Motor neuron (in vitro differentiated cells): ENCODE results near the gene CFAP69. TPM values are rescaled to one million over a fixed set of nuclear protein-coding genes. Genes with fewer than 3 reads are reported as not detected.
"Not testable (repeated sequence)": the region's sequence is repeated elsewhere in the genome, so short reads cannot be mapped to it uniquely, and the experiment has no call there.

ENCODE experiments used
- ATAC-seq, 8 experiments: fragments of 200-7000 bp; cut with Tn5 transposase; replicated peaks in 6 of 8; 2 replicates each; pipeline ENCODE4 v1.8.0; 2021; ENCODE audit warnings: mild to moderate bottlenecking in 8 of 8, moderate library complexity in 8 of 8
- H3K27ac ChIP-seq, 2 donors: fragments of 250-450 bp; sonication (Bioruptor Pico); 2 replicates each; pipeline ENCODE4 v1.9.0; 2021; ENCODE audit warnings: antibody characterized with exemption in 2 of 2, mild to moderate bottlenecking in 2 of 2, moderate library complexity in 1 of 2
- H3K4me1 ChIP-seq, 2 donors: fragments of 250-450 bp; sonication (Bioruptor Pico); replicated peaks in 1 of 2; 2 replicates each; pipeline ENCODE4 v1.6.1; 2021; ENCODE audit warnings: antibody characterized with exemption in 2 of 2, mild to moderate bottlenecking in 2 of 2, moderate library complexity in 1 of 2
- H3K4me3 ChIP-seq, 5 donors: fragments of 250-450 bp; sonication (Bioruptor Pico); 2 replicates each; pipeline ENCODE4 v1.9.0; 2021; ENCODE audit warnings: antibody characterized with exemption in 5 of 5, mild to moderate bottlenecking in 5 of 5, moderate library complexity in 4 of 5
- WGBS, 10 experiments: fragments of 450-650 bp; shearing (Covaris generic); methylation state at CpG; one replicate each; pipeline ENCODE4 v1.0.0; 2022; 5-methylcytosine and 5-hydroxymethylcytosine counted together
- in situ Hi-C, 9 experiments: fragments of 400-800 bp; cut with MboI; loops; one replicate each; pipeline ENCODE4 v1.15.0; 2021; ENCODE audit warnings: low sequenced_read_pairs in 9 of 9, low pct_unique_long_range_greater_than_20kb in 2 of 9; ENCODE audit not compliant: unreplicated experiment in 9 of 9
- total RNA-seq, 8 experiments: library from RNA; unstranded; fragments of 300-600 nt; gene quantifications; 2 replicates each; pipeline versions ENCODE4 v1.2.3 to v1.2.4, GENCODE V29; 2022

Gene CFAP69
- total RNA-seq, 8 experiments from 2014 or later, result 2.5 to 28.0 (median 6.9) TPM

- Histone ChIP-seq H3K4me3 (no peak overlapping the region), H3K27ac (no peak overlapping the region), H3K4me1 (no peaks in the 10 kb centered on the region)
- ATAC-seq, result peak in 7 of 8 experiments; percentile 61 to 99 (median 64)
- WGBS, 10 experiments, result 25 to 64% (median 55%) methylated on average over 2 to 5 of the region's 5 CpGs
- in situ Hi-C loops, result no loop called here
Observed at GRCh38 chr7:90298145-90299038, 53.4 kb downstream of the CFAP69 start.

- no peak overlapping the region for H3K27ac ChIP-seq
- 75 to 100% (median 95%) methylated on average over 1 of the region's 1 CpG; no CpG with 5 or more reads in 2 of the 10 experiments for WGBS, 10 experiments
- in situ Hi-C loops, result no loop called here
Observed at GRCh38 chr7:90303241-90303640, 58.3 kb downstream of the CFAP69 start.

DNA sequence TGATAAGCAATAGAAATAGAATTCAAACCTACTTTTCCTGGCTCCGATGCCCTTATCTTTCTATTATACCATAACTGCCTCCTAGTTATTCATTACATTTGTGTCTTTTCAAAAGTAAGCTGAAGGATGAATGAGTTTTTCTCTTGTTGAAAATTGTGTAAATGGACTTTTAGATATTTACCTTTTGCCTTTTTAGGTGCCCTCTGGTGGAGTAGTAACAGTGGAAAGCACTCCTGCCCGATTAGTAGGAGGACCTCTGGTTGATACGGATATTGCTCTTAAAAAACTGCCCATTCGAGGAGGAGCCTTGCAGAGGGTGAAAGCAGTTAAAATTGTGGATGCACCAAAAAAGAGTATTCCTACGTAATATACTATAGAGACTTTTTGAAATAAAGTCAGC is 64.9 kb downstream of the CFAP69 start:
- ATAC-seq, result no peak
- WGBS, 10 experiments, result 55 to 100% (median 75%) methylated on average over 1 to 5 of the region's 5 CpGs
- Histone ChIP-seq H3K4me1 (no peaks in the 10 kb centered on the region), H3K4me3 (no peak overlapping the region), H3K27ac (no peak overlapping the region)
- in situ Hi-C loops, result no loop called here

More at GRCh38 chr7:90303241-90303640, 58.3 kb downstream of the CFAP69 start:
- H3K4me3 ChIP-seq, result no peak overlapping the region
- ATAC-seq, result no peak
- no peaks in the 10 kb centered on the region for H3K4me1 ChIP-seq

- Histone ChIP-seq H3K4me3 (no peak overlapping the region), H3K4me1 (no peaks in the 10 kb centered on the region), H3K27ac (no peak overlapping the region)
- no peak for ATAC-seq
- in situ Hi-C loops, result no loop called here
Observed at GRCh38 chr7:90311175-90311574, 66.2 kb downstream of the CFAP69 start.

DNA sequence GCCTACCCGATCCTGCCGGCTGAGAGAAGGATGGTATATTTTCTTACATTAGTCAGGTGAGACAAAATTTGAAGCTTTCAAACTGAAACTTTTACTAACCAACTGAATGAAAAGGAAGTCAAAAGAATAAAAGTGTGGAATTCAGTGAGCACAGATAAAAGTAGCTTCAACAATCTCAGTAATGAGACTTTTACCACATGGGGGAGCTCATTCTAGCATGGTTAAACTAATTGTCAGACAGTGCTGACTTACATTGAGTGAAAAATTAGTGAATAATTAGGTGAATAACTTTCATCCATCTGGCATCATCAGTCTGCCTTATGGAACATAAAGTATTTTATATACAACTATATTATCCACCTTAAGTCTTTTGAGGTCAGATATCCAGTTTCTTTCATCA is 67.8 kb downstream of the CFAP69 start:
- in situ Hi-C loops, result no loop called here
- WGBS, 10 experiments, result 74 to 100% methylated on average over 2 of the region's 2 CpGs; no CpG with 5 or more reads in 8 of the 10 experiments
- ATAC-seq, result peak in 1 of 8 experiments; percentile 36

GRCh38 chr7:90313907-90314306 is 68.9 kb downstream of the CFAP69 start:
- H3K4me1 ChIP-seq, result no peaks in the 10 kb centered on the region
- in situ Hi-C loops, result no loop called here

More for the DNA sequence above, 67.8 kb downstream of the CFAP69 start:
- Histone ChIP-seq H3K4me3 (no peak overlapping the region), H3K27ac (no peak overlapping the region), H3K4me1 (no peaks in the 10 kb centered on the region)

DNA sequence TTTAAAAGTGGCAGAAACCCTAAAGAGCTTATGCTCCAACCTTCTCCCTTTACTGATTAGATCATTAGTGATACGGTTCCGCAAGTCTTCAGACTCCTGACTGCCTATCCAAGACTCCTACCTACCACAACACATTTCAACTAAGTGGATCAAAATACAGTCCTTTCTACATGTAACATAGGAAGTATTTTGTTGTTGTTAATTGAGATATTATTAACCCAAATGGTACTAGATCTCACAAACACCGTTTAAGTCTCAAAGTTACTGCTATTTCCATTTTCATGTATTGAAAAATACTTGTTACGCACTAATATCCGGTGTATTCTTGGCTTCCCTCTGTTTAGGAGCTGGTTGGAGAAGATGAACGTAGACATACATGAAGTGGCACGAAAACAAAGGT is 75.0 kb downstream of the CFAP69 start:
- in situ Hi-C loops, result no loop called here
- 72 to 100% (median 91%) methylated on average over 2 to 7 of the region's 7 CpGs for WGBS, 10 experiments
- no peak for ATAC-seq

More at GRCh38 chr7:90313907-90314306, 68.9 kb downstream of the CFAP69 start:
- H3K4me3 ChIP-seq, result no peak overlapping the region
- ATAC-seq, result no peak
- H3K27ac ChIP-seq, result no peak overlapping the region
- 44 to 100% (median 65%) methylated on average over 1 to 4 of the region's 4 CpGs; no CpG with 5 or more reads in 2 of the 10 experiments for WGBS, 10 experiments

DNA sequence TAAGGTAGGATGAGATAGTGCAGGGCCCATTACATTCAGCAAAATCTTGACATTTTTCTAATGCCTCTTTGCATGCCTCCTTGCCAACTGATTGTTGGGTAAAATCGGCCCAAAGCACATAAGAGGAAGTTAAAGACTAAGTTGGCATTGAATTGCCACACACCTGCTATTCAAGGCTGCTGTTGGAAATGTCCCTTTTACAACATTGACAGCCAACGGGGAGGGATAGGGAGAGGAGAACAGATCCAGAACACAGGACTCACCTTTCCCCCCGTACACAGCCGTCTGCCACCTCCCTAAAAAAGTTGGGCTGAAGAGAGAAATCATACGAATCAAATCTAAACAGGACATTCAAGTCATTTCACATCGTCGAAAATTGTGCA is 75.4 kb downstream of the CFAP69 start:
- WGBS, 10 experiments, result 11 to 58% (median 33%) methylated on average over 1 to 7 of the region's 7 CpGs; no CpG with 5 or more reads in 1 of the 10 experiments
- ATAC-seq, result no peak
- no peak overlapping the region for H3K27ac ChIP-seq
- no peaks in the 10 kb centered on the region for H3K4me1 ChIP-seq
- H3K4me3 ChIP-seq, result peak overlapping the region in 1 of 5 donors; percentile 27
- in situ Hi-C loops, result no loop called here

More for the DNA sequence above, 75.0 kb downstream of the CFAP69 start:
- H3K27ac ChIP-seq, result no peak overlapping the region
- H3K4me3 ChIP-seq, result no peak overlapping the region
- no peaks in the 10 kb centered on the region for H3K4me1 ChIP-seq

GRCh38 chr7:90320801-90321494 is 76.0 kb downstream of the CFAP69 start, which contains the start of gene FAM237B:
Gene FAM237B (minus strand): TSS chr7:90321304. CDS start chr7:90319748, 1,556 bp downstream.
- WGBS, 10 experiments, result 0 to 40% (median 16%) methylated on average over 1 to 20 of the region's 62 CpGs; no CpG with 5 or more reads in 1 of the 10 experiments
- in situ Hi-C loops, result no loop called here
- Histone ChIP-seq H3K27ac (no peak within 1 kb of the TSS), H3K4me1 (no peaks in the 10 kb centered on the region), H3K4me3 (peak within 1 kb of the TSS; percentile 23 to 30 (median 27))
- ATAC-seq, result peak; percentile 45 to 93 (median 64)

- in situ Hi-C loops, result no loop called here
- Histone ChIP-seq H3K27ac (no peak overlapping the region), H3K4me1 (no peaks in the 10 kb centered on the region), H3K4me3 (no peak overlapping the region)
- no peak for ATAC-seq
Observed at GRCh38 chr7:90322837-90323236, 77.9 kb downstream of the CFAP69 start.

- Histone ChIP-seq H3K4me1 (no peaks in the 10 kb centered on the region), H3K27ac (no peak overlapping the region), H3K4me3 (no peak overlapping the region)
- peak in 2 of 8 experiments; percentile 34 to 40 for ATAC-seq
- WGBS, 10 experiments, result no CpG with 5 or more reads among the region's 1 CpG
- in situ Hi-C loops, result no loop called here
Observed at GRCh38 chr7:90326500-90326899, 81.5 kb downstream of the CFAP69 start.

DNA sequence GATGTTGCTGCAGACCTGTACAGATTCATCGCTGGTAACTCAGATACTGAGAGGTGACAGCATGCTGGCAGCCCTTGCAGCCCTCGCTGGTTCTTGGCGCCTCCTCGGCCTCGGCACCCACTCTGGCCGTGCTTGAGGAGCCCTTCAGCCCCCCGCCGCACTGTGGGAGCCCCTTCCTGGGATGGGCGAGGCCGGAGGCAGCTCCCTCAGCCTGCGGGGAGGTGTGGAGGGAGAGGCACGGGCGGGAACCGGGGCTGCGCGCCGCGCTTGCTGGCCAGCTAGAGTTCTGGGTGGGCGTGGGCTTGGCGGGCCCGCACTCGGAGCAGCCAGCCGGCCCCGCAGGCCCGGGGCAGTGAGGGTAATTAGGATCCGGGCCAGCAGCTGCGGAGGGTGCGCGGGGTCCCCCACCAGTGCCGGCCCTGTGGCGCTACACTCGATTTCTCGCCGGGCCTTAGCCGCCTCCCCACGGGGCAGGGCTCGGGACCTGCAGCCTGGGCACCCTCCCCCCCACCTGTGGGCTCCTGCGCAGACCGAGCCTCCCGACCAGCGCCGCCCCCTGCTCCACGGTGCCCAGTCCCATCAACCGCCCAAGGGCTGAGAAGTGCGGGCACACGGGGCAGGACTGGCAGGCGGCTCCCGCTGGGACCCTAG is 89.3 kb downstream of the CFAP69 start:
- Histone ChIP-seq H3K4me1 (no peaks in the 10 kb centered on the region), H3K4me3 (no peak overlapping the region), H3K27ac (no peak overlapping the region)
- ATAC-seq, result no peak
- 60 to 100% (median 100%) methylated on average over 1 of the region's 48 CpGs; no CpG with 5 or more reads in 5 of the 10 experiments for WGBS, 10 experiments
- in situ Hi-C loops, result no loop called here

- in situ Hi-C loops, H3K27ac ChIP-seq, H3K4me3 ChIP-seq, H3K4me1 ChIP-seq, ATAC-seq: not testable (repeated sequence)
- WGBS, 10 experiments, result 20 to 100% (median 67%) methylated on average over 1 of the region's 2 CpGs; no CpG with 5 or more reads in 6 of the 10 experiments
Observed at GRCh38 chr7:90334926-90335325, 90.0 kb downstream of the CFAP69 start.
